GM12878 (cell line): ENCODE measurements around the gene MYO7A. TPM values are rescaled to one million over a fixed set of nuclear protein-coding genes. Genes with fewer than 3 reads are reported as not detected.

ENCODE experiments used
- ATAC-seq: fragments of 200-7000 bp; cut with Tn5 transposase; 3 replicates; pipeline ENCODE4 v1.9.1; 2020; ENCODE audit warnings: mild to moderate bottlenecking, moderate library complexity
- BruUV-seq: library from RNA; stranded (reverse); fragments of 400-500 nt; replicated peaks from 2 replicates; lab custom pipeline; 2021; lab: Mats Ljungman, UMichigan
- CTCF ChIA-PET: fragments of 300-600 bp; sonication (Branson Sonifier 250); formaldehyde crosslinking; extraction: SDS; loops from one replicate; lab custom pipeline; 2021; ENCODE audit warnings: inconsistent platforms; lab: Yijun Ruan, JAX
- POLR2A ChIA-PET: fragments of 350-600 bp; formaldehyde crosslinking; extraction: SDS; loops from one replicate; lab custom pipeline; 2021; ENCODE audit warnings: inconsistent platforms; lab: Charles Lee
- RAD21 ChIA-PET: fragments of 300-600 bp; sonication (Branson Sonifier 250); formaldehyde crosslinking; loops from one replicate; lab custom pipeline; 2023; ENCODE audit warnings: antibody characterized with exemption; ENCODE audit not compliant: unreplicated experiment; lab: Charles Lee
- SMC1A ChIA-PET: fragments of 300-600 bp; sonication (Branson Sonifier 250); formaldehyde crosslinking; loops from one replicate; lab custom pipeline; 2023; ENCODE audit not compliant: unreplicated experiment, uncharacterized antibody; lab: Charles Lee
- DNase-seq: peaks from one replicate; pipeline ENCODE4 v3.0.0-alpha.2; 2011; ENCODE audit warnings: low read depth, low spot score
- FAIRE-seq: peaks from 3 replicates; lab custom pipeline; 2011; peaks lifted over from hg19 to GRCh38; lab: Jason Lieb, UNC
- H2AFZ ChIP-seq: 2 replicates; pipeline ENCODE4 v1.6.0; 2011; ENCODE audit warnings: low read depth, low read length, control low read depth; ENCODE audit not compliant: control insufficient read depth
- H3K27ac ChIP-seq: 2 replicates; pipeline ENCODE4 v1.5.1; 2011; ENCODE audit warnings: control low read depth; ENCODE audit not compliant: control insufficient read depth, insufficient read depth
- H3K27me3 ChIP-seq, 2 experiments: replicated peaks in 1 of 2; 2 replicates each; pipeline versions ENCODE4 v1.6.0 to v1.6.1; 2011; ENCODE audit warnings: low read length in 1 of 2; ENCODE audit not compliant: control insufficient read depth in 2 of 2, insufficient read depth in 2 of 2
- H3K36me3 ChIP-seq, 2 experiments: 2 replicates each; pipeline ENCODE4 v1.5.1; 2011; ENCODE audit warnings: low read length in 1 of 2; ENCODE audit not compliant: control insufficient read depth in 2 of 2, insufficient read depth in 2 of 2
- H3K4me1 ChIP-seq: 2 replicates; pipeline ENCODE4 v1.6.1; 2011; ENCODE audit warnings: mild to moderate bottlenecking, low read length, moderate library complexity, mixed read lengths; ENCODE audit not compliant: control insufficient read depth, insufficient read depth
- H3K4me2 ChIP-seq: 2 replicates; pipeline ENCODE4 v1.6.0; 2011; ENCODE audit warnings: control low read depth; ENCODE audit not compliant: control insufficient read depth, insufficient read depth
- H3K4me3 ChIP-seq: fragments of 200-600 bp; sonication (generic); 2 replicates; pipeline ENCODE4 v1.5.1; 2016
- H3K79me2 ChIP-seq: 2 replicates; pipeline ENCODE4 v1.6.0; 2011; ENCODE audit warnings: low read length; ENCODE audit not compliant: control insufficient read depth, insufficient read depth
- H3K9ac ChIP-seq: 2 replicates; pipeline ENCODE4 v1.8.0; 2011; ENCODE audit warnings: low read length, control low read depth, mixed read lengths; ENCODE audit not compliant: control insufficient read depth, insufficient read depth
- H3K9me3 ChIP-seq: replicated peaks from 3 replicates; pipeline ENCODE4 v1.5.1; 2011; ENCODE audit warnings: mild to moderate bottlenecking, low read length; ENCODE audit not compliant: control insufficient read depth, insufficient read depth
- H4K20me1 ChIP-seq: 2 replicates; pipeline ENCODE4 v1.6.0; 2011; ENCODE audit not compliant: control insufficient read depth, insufficient read depth
- BACH1 ChIP-seq: fragments of 450-650 bp; IDR thresholded peaks from 2 replicates; pipeline ENCODE4 v1.6.1; 2017; ENCODE audit warnings: mild to moderate bottlenecking, borderline replicate concordance
- ETV6 ChIP-seq, 2 experiments: fragments of 450-650 bp in 1 of 2; IDR thresholded peaks in 1 of 2; conservative IDR thresholded peaks in 1 of 2; 2 replicates each; pipeline ENCODE4 v1.6.1; 2014; ENCODE audit warnings: antibody characterized with exemption in 1 of 2, borderline replicate concordance in 1 of 2, low read depth in 1 of 2, mild to moderate bottlenecking in 1 of 2, moderate library complexity in 1 of 2
- IKZF2 ChIP-seq, 2 experiments: fragments of 450-650 bp; IDR thresholded peaks; 2 replicates each; pipeline ENCODE4 v1.6.1; 2017; ENCODE audit warnings: mild to moderate bottlenecking in 2 of 2, moderate library complexity in 2 of 2
- NRF1 ChIP-seq: conservative IDR thresholded peaks from 2 replicates; pipeline ENCODE4 v1.6.1; 2011; ENCODE audit warnings: mild to moderate bottlenecking, low read depth, low read length, improper control_type of control experiment
- PML ChIP-seq: IDR thresholded peaks from 2 replicates; pipeline ENCODE4 v1.6.1; 2012; ENCODE audit warnings: low read length, inconsistent platforms
- RFX5 ChIP-seq: IDR thresholded peaks from 2 replicates; pipeline ENCODE4 v1.6.1; 2011; ENCODE audit warnings: low read depth, low read length, improper control_type of control experiment
- SREBF1 ChIP-seq: IDR thresholded peaks from 2 replicates; pipeline ENCODE4 v1.6.1; 2012; ENCODE audit warnings: mild to moderate bottlenecking, low read length
- SRF ChIP-seq, 2 experiments: IDR thresholded peaks; 2 replicates each; pipeline ENCODE4 v1.6.1; 2011; ENCODE audit warnings: low read depth in 2 of 2, low read length in 2 of 2, mild to moderate bottlenecking in 1 of 2, moderate library complexity in 1 of 2
- ZBED1 ChIP-seq: IDR thresholded peaks from 2 replicates; pipeline ENCODE4 v1.6.1; 2016; ENCODE audit warnings: borderline replicate concordance
- WGBS: methylation state at CpG from one replicate; pipeline ENCODE4 v1.1.6; 2016; ENCODE audit warnings: low lambda C conversion rate; ENCODE audit not compliant: insufficient replicate concordance, insufficient coverage; ENCODE audit errors: missing lambda C conversion rate; 5-methylcytosine and 5-hydroxymethylcytosine counted together
- in situ Hi-C: fragments of 300-500 bp; cut with MboI; formaldehyde crosslinking; loops from 9 replicates; pipeline ENCODE4 v1.14.3; 2018; ENCODE audit warnings: mixed read lengths
- intact Hi-C: fragments of 100-400 bp; cut with micrococcal nuclease; formaldehyde crosslinking; loops from one replicate; pipeline ENCODE4 v1.14.2; 2022; ENCODE audit not compliant: unreplicated experiment
- polyA plus RNA-seq, 11 experiments: library from polyadenylated mRNA; depleted of rRNA in 4 of 11; unstranded in 6 of 11; stranded (reverse) in 5 of 11; fragments of >200 nt; fragmentation: Nextera tagmentation in 4 of 11; fragmentation: Illumina TruSeq in 1 of 11; extraction: Ambion mirVana in 4 of 11; extraction: Trizol in 1 of 11; gene quantifications; 1 replicate in 1 of 11; 2 replicates in 10 of 11; pipeline versions ENCODE4 v1.2.1 to v1.2.3, GENCODE V29; 2011 to 2016; ENCODE audit warnings: inconsistent platforms in 2 of 11, missing spikeins in 2 of 11, low read depth in 1 of 11
- total RNA-seq, 4 experiments: library from RNA; depleted of rRNA in 3 of 4; stranded (reverse); fragments of >200 nt in 3 of 4; fragmentation: Illumina TruSeq in 1 of 4; extraction: Trizol in 1 of 4; gene quantifications; 2 replicates each; pipeline versions ENCODE4 v1.2.1 to v1.2.3, GENCODE V29; 2013 to 2021
- TF ChIP-seq, protein P1 (sequence below): fragments of 450-650 bp; IDR thresholded peaks from 2 replicates; pipeline ENCODE4 v1.6.1; 2017; ENCODE audit warnings: mild to moderate bottlenecking
- TF ChIP-seq, protein P2 (sequence below): fragments of 450-650 bp; IDR thresholded peaks from 2 replicates; pipeline ENCODE4 v1.6.1; 2017; ENCODE audit warnings: mild to moderate bottlenecking, low read depth, inconsistent platforms; ENCODE audit not compliant: poor library complexity, severe bottlenecking
- TF ChIP-seq, protein P3 (sequence below): fragments of 150-350 bp; IDR thresholded peaks from 2 replicates; pipeline ENCODE4 v1.6.1; 2016; ENCODE audit warnings: low read depth, low read length
- TF ChIP-seq, protein P4 (sequence below): IDR thresholded peaks from 2 replicates; pipeline ENCODE4 v1.6.1; 2012; ENCODE audit warnings: low read depth, low read length, improper control_type of control experiment

The MYO7A gene
- total and polyA plus RNA-seq, 10 of the 15 experiments (the other 5 are each of a cell fraction or from before 2014, with no cell fraction given): 0.01 to 0.21 (median 0.04) TPM; not detected in 6

DNA sequence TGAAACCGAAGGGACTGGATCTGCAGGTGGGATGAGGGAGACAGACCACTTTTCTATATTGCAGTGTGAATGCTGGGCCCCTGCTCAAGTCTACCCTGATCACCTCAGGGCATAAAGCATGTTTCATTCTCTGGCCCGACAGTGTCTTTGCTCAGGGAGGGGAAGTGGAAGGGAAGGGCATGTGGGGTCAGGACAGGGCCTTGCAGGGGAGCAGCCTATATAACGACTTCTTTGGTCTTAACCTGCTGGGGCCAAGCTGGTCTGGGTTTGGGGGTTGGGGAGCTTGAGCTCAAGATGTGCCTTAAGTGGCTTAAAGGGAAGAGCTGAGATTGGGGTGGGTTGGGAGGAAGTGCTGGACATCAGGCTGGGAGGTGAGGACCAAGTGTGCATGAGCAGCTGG, 87.1 kb downstream of the MYO7A start:
- DNase-seq: no peak

More for the DNA sequence above, 87.1 kb downstream of the MYO7A start:
- Histone ChIP-seq H3K27me3 (no peaks in the 10 kb centered on the region), H3K4me1 (no peaks in the 10 kb centered on the region), H3K27ac (no peak overlapping the region)
- ChIA-PET CTCF (no interaction called here), RAD21 (no interaction called here)
- in situ Hi-C loops: no loop called here
- TF ChIP-seq ZBED1 (no peak), ETV6 (conservative IDR thresholded peaks at IDR 0.05 in 1 of 2, IDR thresholded peaks at IDR 0.05 in 1 of 2; ENCODE audit: borderline replicate concordance in 1 of 2, low read depth in 1 of 2) (no peak), SREBF1 (no peak), IKZF2 (IDR thresholded peaks at IDR 0.05) (no peak), NRF1 (no peak), SRF (IDR thresholded peaks at IDR 0.05; ENCODE audit: low read depth in 2 of 2, low read length in 2 of 2) (no peak), PML (no peak), RFX5 (no peak), BACH1 (no peak)
- TF ChIP-seq, protein P1, sequence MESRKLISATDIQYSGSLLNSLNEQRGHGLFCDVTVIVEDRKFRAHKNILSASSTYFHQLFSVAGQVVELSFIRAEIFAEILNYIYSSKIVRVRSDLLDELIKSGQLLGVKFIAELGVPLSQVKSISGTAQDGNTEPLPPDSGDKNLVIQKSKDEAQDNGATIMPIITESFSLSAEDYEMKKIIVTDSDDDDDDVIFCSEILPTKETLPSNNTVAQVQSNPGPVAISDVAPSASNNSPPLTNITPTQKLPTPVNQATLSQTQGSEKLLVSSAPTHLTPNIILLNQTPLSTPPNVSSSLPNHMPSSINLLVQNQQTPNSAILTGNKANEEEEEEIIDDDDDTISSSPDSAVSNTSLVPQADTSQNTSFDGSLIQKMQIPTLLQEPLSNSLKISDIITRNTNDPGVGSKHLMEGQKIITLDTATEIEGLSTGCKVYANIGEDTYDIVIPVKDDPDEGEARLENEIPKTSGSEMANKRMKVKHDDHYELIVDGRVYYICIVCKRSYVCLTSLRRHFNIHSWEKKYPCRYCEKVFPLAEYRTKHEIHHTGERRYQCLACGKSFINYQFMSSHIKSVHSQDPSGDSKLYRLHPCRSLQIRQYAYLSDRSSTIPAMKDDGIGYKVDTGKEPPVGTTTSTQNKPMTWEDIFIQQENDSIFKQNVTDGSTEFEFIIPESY: no peak
- TF ChIP-seq, protein P2, sequence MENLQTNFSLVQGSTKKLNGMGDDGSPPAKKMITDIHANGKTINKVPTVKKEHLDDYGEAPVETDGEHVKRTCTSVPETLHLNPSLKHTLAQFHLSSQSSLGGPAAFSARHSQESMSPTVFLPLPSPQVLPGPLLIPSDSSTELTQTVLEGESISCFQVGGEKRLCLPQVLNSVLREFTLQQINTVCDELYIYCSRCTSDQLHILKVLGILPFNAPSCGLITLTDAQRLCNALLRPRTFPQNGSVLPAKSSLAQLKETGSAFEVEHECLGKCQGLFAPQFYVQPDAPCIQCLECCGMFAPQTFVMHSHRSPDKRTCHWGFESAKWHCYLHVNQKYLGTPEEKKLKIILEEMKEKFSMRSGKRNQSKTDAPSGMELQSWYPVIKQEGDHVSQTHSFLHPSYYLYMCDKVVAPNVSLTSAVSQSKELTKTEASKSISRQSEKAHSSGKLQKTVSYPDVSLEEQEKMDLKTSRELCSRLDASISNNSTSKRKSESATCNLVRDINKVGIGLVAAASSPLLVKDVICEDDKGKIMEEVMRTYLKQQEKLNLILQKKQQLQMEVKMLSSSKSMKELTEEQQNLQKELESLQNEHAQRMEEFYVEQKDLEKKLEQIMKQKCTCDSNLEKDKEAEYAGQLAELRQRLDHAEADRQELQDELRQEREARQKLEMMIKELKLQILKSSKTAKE: no peak
- TF ChIP-seq, protein P3, sequence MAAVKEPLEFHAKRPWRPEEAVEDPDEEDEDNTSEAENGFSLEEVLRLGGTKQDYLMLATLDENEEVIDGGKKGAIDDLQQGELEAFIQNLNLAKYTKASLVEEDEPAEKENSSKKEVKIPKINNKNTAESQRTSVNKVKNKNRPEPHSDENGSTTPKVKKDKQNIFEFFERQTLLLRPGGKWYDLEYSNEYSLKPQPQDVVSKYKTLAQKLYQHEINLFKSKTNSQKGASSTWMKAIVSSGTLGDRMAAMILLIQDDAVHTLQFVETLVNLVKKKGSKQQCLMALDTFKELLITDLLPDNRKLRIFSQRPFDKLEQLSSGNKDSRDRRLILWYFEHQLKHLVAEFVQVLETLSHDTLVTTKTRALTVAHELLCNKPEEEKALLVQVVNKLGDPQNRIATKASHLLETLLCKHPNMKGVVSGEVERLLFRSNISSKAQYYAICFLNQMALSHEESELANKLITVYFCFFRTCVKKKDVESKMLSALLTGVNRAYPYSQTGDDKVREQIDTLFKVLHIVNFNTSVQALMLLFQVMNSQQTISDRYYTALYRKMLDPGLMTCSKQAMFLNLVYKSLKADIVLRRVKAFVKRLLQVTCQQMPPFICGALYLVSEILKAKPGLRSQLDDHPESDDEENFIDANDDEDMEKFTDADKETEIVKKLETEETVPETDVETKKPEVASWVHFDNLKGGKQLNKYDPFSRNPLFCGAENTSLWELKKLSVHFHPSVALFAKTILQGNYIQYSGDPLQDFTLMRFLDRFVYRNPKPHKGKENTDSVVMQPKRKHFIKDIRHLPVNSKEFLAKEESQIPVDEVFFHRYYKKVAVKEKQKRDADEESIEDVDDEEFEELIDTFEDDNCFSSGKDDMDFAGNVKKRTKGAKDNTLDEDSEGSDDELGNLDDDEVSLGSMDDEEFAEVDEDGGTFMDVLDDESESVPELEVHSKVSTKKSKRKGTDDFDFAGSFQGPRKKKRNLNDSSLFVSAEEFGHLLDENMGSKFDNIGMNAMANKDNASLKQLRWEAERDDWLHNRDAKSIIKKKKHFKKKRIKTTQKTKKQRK: no peak
- TF ChIP-seq, protein P4, sequence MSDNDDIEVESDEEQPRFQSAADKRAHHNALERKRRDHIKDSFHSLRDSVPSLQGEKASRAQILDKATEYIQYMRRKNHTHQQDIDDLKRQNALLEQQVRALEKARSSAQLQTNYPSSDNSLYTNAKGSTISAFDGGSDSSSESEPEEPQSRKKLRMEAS: no peak
- TF ChIP-seq, all 136 proteins: peak for 0
- H3K4me2 ChIP-seq: no peak overlapping the region
- H3K36me3 ChIP-seq: no peaks in the 10 kb centered on the region
- 2% methylated on average over 3 of the region's 3 CpGs for WGBS
- ATAC-seq (no peak), FAIRE-seq (no peak)
- no peaks in the 10 kb centered on the region for H3K9me3 ChIP-seq
- intact Hi-C loops: no loop called here
- H4K20me1 ChIP-seq: no peaks in the 10 kb centered on the region
- no peaks in the 10 kb centered on the region for H3K79me2 ChIP-seq
- SMC1A ChIA-PET: no interaction called here
- no peak overlapping the region for H2AFZ ChIP-seq
- POLR2A ChIA-PET: interaction anchor here (0.5 kb wide), 1 partner anchor 397 kb away, joined by 4 read pairs; no protein-coding TSS in a partner anchor
- no TSS peak for BruUV-seq
- H3K4me3 ChIP-seq: no peak overlapping the region
- no peak overlapping the region for H3K9ac ChIP-seq
